HG03139 (cell line): ENCODE results near the gene ATP2B1.
"Not testable (repeated sequence)": the region's sequence is repeated elsewhere in the genome, so short reads cannot be mapped to it uniquely, and the experiment has no call there.

Source experiments
- ATAC-seq: cut with Tn5 transposase; IDR thresholded peaks from one replicate; pipeline ENCODE4 v1.9.1; 2021; ENCODE audit not compliant: unreplicated experiment

ATP2B1 gene

GRCh38 chr12:89708565-89709156 is at the start of gene ATP2B1:
Gene ATP2B1, minus strand, starts transcription at chr12:89708838. Its CDS starts 52,952 bp downstream, at chr12:89655886.
- peak; percentile 52 for ATAC-seq

- ATAC-seq = not testable (repeated sequence)
Measured at GRCh38 chr12:89757987-89758386, 49.3 kb upstream of the ATP2B1 start.

GRCh38 chr12:89756585-89757398 is 48.2 kb upstream of the ATP2B1 start:
- peak; percentile 88 for ATAC-seq

- peak; percentile 2 for ATAC-seq
Measured at GRCh38 chr12:89756194-89756584, 47.6 kb upstream of the ATP2B1 start.

GRCh38 chr12:89753997-89754396 is 45.4 kb upstream of the ATP2B1 start:
- no peak for ATAC-seq

- ATAC-seq = peak; percentile 53
Measured at GRCh38 chr12:89752341-89752740, 43.7 kb upstream of the ATP2B1 start.

GRCh38 chr12:89750389-89751351 is 42.0 kb upstream of the ATP2B1 start:
- no peak for ATAC-seq

- ATAC-seq = no peak
Measured at GRCh38 chr12:89748791-89749190, 40.2 kb upstream of the ATP2B1 start.

- ATAC-seq = no peak
Measured at GRCh38 chr12:89745286-89745685, 36.6 kb upstream of the ATP2B1 start.

GRCh38 chr12:89742337-89743022 is 33.8 kb upstream of the ATP2B1 start:
- ATAC-seq = no peak

- ATAC-seq = no peak
Measured at GRCh38 chr12:89740943-89741342, 32.3 kb upstream of the ATP2B1 start.

- ATAC-seq = no peak
Measured at GRCh38 chr12:89736995-89737394, 28.4 kb upstream of the ATP2B1 start.

GRCh38 chr12:89733579-89734201 is 25.1 kb upstream of the ATP2B1 start:
- no peak for ATAC-seq

- ATAC-seq = no peak
Measured at GRCh38 chr12:89732522-89732921, 23.9 kb upstream of the ATP2B1 start.

- ATAC-seq = no peak
Measured at GRCh38 chr12:89731614-89732013, 23.0 kb upstream of the ATP2B1 start.

- ATAC-seq = no peak
Measured at GRCh38 chr12:89731089-89731488, 22.5 kb upstream of the ATP2B1 start.

- no peak for ATAC-seq
Measured at GRCh38 chr12:89729946-89730459, 21.4 kb upstream of the ATP2B1 start.

- ATAC-seq = no peak
Measured at GRCh38 chr12:89723276-89723675, 14.6 kb upstream of the ATP2B1 start.

- peak; percentile 67 for ATAC-seq
Measured at GRCh38 chr12:89721291-89721987, 12.8 kb upstream of the ATP2B1 start.
